GM19025 (cell line): ENCODE data around the gene NT5DC3.

Source experiments
- ATAC-seq: cut with Tn5 transposase; IDR thresholded peaks from one replicate; pipeline ENCODE4 v1.9.1; 2021; ENCODE audit warnings: mild to moderate bottlenecking, low read depth, moderate library complexity; ENCODE audit not compliant: unreplicated experiment

Gene NT5DC3

DNA sequence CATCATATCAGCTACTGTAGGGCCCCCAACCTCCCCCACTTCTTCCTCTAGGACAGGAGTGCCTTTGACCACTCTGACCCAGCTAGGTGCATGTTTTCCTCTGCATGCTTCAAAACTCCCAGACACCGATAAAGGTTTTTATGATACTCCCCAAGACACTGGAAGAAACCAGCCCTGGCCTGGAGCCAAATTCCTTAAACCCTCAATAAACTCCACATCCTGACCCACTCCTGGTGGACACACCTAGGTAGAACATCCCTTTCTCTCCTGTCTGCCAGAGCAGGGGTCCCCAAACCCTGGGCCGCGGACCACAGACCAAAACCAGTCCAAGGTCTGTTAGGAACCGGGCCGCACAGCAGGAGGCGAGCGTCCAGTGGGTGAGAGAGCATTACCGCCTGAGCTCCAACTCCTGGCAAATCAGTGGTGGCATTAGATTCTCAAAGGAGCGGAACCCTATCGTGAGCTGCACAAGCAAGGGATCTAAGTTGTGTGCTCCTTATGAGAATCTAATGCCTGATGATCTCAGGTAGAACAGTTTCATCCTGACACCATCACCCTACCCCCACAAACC is 49.6 kb downstream of the NT5DC3 start:
- no peak for ATAC-seq

GRCh38 chr12:103786201-103786600 is 54.8 kb downstream of the NT5DC3 start:
- ATAC-seq, result no peak

- ATAC-seq, result no peak
These were observed 55.6 kb downstream of the NT5DC3 start for GRCh38 chr12:103785243-103786031.

DNA sequence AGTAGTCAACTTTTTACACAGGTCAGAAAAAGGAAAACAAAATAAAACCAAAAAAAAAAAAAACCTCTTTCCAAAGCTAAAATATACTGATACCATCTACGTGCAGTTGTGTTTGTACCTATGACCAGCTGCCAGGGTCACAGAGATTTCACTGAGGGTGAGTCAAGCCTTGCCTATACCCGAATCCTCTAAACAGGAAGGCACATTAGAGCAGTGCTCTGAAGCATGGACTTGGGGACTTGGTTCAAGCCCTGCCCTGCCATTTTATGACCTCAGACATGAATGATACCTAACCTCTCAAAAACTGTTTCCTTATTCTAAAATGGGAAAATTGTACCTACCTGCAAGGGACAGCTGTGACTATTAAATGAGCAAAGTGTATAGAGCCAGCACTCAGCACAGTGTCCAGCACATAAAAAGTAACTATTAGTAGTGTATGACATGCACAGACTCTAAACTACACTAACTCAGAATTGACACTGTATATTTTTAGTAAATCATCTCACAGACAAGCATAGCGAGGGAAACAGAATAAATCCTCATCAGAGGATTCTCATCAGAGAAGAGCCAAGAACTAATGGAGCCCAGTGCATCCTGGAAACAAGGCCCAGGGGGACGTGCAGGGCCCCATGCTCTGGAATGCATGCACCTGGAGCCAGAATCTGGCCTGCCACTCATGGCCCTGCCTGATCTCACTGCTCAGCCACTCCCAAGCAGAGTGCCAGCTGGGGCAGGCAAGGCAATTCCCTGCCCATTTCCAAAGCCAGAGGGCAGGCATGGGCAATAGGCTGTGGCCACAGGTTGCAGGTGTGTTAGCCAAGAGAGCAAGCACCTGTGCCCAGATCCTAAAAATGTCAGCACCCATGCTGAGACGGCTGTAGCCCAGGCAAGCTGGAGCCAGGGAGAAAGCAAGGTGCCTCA is 57.0 kb downstream of the NT5DC3 start:
- ATAC-seq, result no peak

- no peak for ATAC-seq
These were observed 58.6 kb downstream of the NT5DC3 start for GRCh38 chr12:103782399-103782798.

GRCh38 chr12:103780992-103781391 is 60.0 kb downstream of the NT5DC3 start:
- ATAC-seq, result no peak

DNA sequence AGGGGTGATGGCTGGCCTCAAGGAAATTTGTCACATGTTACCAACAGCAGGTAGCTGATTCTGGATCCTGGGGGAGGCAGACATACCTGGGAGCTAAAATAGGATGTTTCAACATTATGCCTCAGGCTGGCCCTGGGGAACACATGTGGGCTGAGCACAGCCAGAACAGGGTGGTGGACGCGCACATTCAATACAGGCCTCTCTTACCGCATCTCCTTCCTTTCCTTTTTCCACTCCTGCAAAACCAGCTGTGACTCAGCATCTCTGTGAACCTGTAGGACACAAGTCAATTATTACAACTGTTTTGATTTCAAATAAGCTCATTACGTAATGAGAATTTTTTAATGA is 61.0 kb downstream of the NT5DC3 start:
- no peak for ATAC-seq

GRCh38 chr12:103779410-103780092 is 61.5 kb downstream of the NT5DC3 start:
- ATAC-seq, result no peak

GRCh38 chr12:103778781-103779180 is 62.3 kb downstream of the NT5DC3 start:
- no peak for ATAC-seq

GRCh38 chr12:103774977-103775560 is 66.0 kb downstream of the NT5DC3 start:
- ATAC-seq, result no peak

DNA sequence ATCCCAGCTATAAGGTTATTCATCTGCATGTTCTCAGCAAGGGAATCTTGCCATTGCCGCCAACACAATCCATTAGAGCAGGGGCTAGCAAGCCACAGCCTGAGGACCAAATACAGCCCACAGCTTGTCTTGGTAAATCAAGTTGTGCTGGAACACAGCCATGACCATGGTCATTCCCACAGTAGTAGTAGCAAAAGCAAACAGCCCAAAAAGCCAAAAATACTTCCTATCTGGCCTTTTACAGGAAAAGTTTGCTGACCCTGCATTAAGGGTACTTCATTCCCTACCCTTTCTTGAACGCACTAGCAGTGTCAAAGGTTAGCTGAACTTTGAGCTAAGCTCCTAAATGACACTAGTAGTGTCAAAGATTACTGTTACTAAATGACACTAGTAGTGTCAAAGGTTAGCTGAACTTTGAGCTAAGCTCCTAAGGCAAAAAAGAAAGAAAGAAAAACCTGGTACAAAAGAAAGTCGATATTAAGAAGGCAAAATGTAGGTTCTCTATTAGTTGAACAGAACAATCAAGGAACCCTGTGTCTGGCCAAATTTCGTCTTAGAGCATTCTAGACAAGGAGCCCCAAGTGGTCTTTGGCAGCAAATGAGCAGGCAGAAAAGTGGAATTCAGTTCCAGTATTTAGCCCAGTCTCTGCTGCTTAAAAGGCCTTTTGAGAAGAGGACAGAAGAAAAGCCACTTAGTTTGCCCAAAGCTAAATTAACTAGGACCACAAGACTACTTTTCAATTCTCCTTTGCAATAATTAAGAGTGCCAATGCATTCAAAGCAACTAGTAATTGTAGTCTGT is 67.7 kb downstream of the NT5DC3 start:
- ATAC-seq, result no peak

- ATAC-seq, result no peak
These were observed 68.5 kb downstream of the NT5DC3 start for GRCh38 chr12:103772367-103773108.

DNA sequence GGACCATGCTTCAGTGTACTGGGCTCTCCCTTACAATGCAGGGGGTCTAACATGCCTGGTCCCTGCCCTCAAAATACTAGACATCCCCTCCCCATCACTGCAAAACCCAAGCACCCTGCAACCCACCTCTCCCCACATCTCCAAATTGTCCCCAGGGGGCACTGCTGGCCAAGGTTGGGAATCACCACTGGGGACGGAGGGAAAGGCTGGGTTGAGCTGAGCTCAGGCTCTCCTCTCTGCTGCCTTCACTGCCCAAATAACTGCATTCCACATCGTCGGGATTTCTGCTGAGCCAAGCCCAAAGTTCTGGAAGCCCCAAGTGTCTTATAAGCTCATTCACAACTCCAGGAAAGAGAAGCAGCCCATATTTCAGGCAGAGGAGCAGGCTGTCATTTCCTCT is 69.6 kb downstream of the NT5DC3 start:
- no peak for ATAC-seq

- no peak for ATAC-seq
These were observed 71.6 kb downstream of the NT5DC3 start for GRCh38 chr12:103769240-103769945.

DNA sequence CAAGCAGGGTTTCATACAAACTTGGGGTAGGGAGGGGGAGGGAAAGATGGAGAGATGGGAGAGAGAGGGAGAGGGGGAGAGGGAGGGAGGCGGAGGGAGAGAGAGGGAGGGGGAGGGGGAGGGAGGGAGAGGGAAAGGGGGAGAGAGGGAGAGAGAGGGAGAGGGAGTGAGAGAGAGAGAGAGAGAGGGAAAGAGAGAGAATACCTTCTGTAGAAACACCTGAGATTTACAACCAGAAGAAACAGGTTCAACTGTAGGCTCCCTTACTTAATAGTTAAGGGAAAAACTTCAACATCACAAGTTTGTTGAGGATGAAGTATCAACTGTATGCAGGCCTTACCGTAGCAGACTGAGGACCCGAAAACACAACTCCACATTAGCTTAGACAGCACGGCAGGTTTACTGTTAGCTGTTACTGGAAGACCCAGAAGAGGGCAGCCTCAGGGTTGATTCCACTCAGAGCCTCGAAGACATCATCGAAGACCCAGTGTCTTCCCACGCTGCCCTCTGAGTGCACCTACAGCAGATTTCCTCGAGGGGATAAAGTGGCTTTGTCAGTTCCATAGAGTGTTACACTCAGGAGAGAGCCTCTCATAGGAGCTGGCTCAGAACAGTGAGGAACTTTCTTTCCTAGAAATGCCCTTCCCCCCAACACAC is 72.4 kb downstream of the NT5DC3 start:
- no peak for ATAC-seq

DNA sequence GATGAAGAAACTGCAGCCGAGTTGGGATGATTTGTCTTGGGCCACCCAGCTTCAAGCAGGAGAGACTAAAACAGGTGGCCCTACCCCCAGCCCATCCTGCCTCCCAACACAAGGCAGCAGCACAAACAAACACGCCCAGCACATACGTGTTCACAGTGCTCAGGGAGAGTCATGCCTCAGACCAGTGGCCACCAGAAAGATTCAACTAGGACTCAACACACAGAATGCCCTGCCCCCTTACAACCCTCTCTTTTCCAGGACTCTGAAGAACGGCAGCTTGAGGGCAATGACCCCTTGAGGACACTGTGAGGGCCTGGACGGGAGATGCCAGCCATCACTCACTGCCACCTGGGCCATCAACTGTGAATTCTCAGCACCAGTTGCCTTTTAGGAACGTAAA is 75.0 kb downstream of the NT5DC3 start:
- no peak for ATAC-seq

DNA sequence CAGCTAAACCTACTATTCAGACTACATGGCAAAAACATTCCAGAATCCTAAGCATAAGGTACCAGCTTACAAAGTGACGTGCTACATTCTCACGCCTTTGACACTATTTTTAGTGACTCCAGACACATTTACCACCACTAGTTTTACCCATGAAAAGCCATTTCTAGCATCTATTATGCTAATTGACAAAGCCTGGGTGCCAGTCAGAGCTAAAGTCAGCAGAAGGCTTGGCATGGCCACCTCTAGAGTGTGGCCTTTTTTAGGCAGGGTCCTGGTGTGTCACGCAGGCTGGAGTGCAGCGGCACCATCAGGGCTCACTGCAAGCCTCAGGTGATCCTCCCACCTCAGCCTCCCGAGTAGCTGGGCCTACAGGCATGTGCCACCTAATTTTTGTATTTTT is 75.7 kb downstream of the NT5DC3 start:
- no peak for ATAC-seq

DNA sequence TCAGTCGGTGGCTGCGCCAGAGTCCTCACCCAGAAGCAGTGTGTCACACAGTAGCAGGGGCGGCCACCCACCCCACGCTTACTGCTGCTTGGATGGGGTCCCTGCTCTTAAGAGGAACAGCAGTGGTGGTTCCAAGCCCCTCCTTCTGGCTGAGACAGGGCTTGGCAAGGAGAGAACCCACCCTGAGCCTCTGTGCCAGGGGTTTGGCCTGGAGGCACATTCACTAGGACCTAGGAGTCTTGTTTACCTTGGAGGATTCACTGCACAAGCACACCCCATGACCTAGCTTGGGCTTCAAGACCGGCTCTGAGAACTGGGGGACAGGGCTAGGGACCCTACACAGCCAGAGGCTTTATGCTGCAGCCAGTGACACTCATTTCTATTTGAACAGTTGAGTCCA is 78.6 kb downstream of the NT5DC3 start:
- ATAC-seq, result no peak
